Measurements from ENCODE around the gene C7orf57.

Gene C7orf57

GRCh38 chr7:48035967-48036478, 680 bp downstream of the C7orf57 start:
- Histone ChIP-seq H3K27me3 (ENCODE audit: insufficient read depth, low read length, poor library complexity) (no peaks in the 10 kb centered on the region), H3K36me3 (ENCODE audit: insufficient read depth, low read length) (no peaks in the 10 kb centered on the region), H3K9ac (ENCODE audit: low read depth, low read length) (no peak overlapping the region), H3K4me3 (ENCODE audit: low read depth in 1 of 2, low read length in 2 of 2) (no peak overlapping the region), H3K79me2 (ENCODE audit: insufficient read depth, low read length) (no peaks in the 10 kb centered on the region), H3K9me3 (ENCODE audit: insufficient read depth, low read length, severe bottlenecking) (peaks cover 3% of the 10 kb centered on the region), H3K4me1 (ENCODE audit: insufficient read depth, low read length) (no peaks in the 10 kb centered on the region), H2AFZ (ENCODE audit: low read depth, low read length) (no peak overlapping the region), H3K4me2 (ENCODE audit: insufficient read depth, low read length) (no peak overlapping the region), H3K27ac (ENCODE audit: low read length) (no peak overlapping the region), H4K20me1 (ENCODE audit: insufficient read depth, low read length) (no peaks in the 10 kb centered on the region)
- ATAC-seq (ENCODE audit: insufficient read depth, low read depth), result no peak
- TF ChIP-seq CTCF (IDR thresholded peaks at IDR 0.05; ENCODE audit: borderline replicate concordance, extremely low read depth, low read length, poor library complexity, severe bottlenecking) (no peak), EZH2 (IDR thresholded peaks at IDR 0.05; ENCODE audit: borderline replicate concordance, low read depth, low read length, severe bottlenecking) (no peak)
- DNase-seq, result no peak

GRCh38 chr7:48038815-48039506, 3.6 kb downstream of the C7orf57 start:
- H3K9ac ChIP-seq (ENCODE audit: low read depth, low read length), result no peak overlapping the region
- DNase-seq, result no peak
- H3K79me2 ChIP-seq (ENCODE audit: insufficient read depth, low read length), result no peaks in the 10 kb centered on the region
- H3K27ac ChIP-seq (ENCODE audit: low read length), result no peak overlapping the region
- ATAC-seq (ENCODE audit: insufficient read depth, low read depth), result no peak
- no peak for TF ChIP-seq CTCF (IDR thresholded peaks at IDR 0.05; ENCODE audit: borderline replicate concordance, extremely low read depth, low read length, poor library complexity, severe bottlenecking)
- TF ChIP-seq EZH2 (IDR thresholded peaks at IDR 0.05; ENCODE audit: borderline replicate concordance, low read depth, low read length, severe bottlenecking), result no peak
- H3K9me3 ChIP-seq (ENCODE audit: insufficient read depth, low read length, severe bottlenecking), result peaks cover 3% of the 10 kb centered on the region
- H3K27me3 ChIP-seq (ENCODE audit: insufficient read depth, low read length, poor library complexity), result no peaks in the 10 kb centered on the region
- H3K4me3 ChIP-seq (ENCODE audit: low read depth in 1 of 2, low read length in 2 of 2), result no peak overlapping the region
- no peak overlapping the region for H3K4me2 ChIP-seq (ENCODE audit: insufficient read depth, low read length)
- H3K36me3 ChIP-seq (ENCODE audit: insufficient read depth, low read length), result no peaks in the 10 kb centered on the region
- H4K20me1 ChIP-seq (ENCODE audit: insufficient read depth, low read length), result no peaks in the 10 kb centered on the region
- H2AFZ ChIP-seq (ENCODE audit: low read depth, low read length), result no peak overlapping the region
- no peaks in the 10 kb centered on the region for H3K4me1 ChIP-seq (ENCODE audit: insufficient read depth, low read length)

GRCh38 chr7:48040944-48041652, 5.8 kb downstream of the C7orf57 start:
- DNase-seq (no peak), ATAC-seq (ENCODE audit: insufficient read depth, low read depth) (no peak)
- H3K9me3 ChIP-seq (ENCODE audit: insufficient read depth, low read length, severe bottlenecking), result peaks cover 1% of the 10 kb centered on the region
- no peaks in the 10 kb centered on the region for H3K4me1 ChIP-seq (ENCODE audit: insufficient read depth, low read length)
- no peak overlapping the region for H3K9ac ChIP-seq (ENCODE audit: low read depth, low read length)
- no peaks in the 10 kb centered on the region for H3K27me3 ChIP-seq (ENCODE audit: insufficient read depth, low read length, poor library complexity)
- no peak overlapping the region for H3K4me3 ChIP-seq (ENCODE audit: low read depth in 1 of 2, low read length in 2 of 2)
- H3K4me2 ChIP-seq (ENCODE audit: insufficient read depth, low read length), result no peak overlapping the region
- H3K79me2 ChIP-seq (ENCODE audit: insufficient read depth, low read length), result no peaks in the 10 kb centered on the region
- H4K20me1 ChIP-seq (ENCODE audit: insufficient read depth, low read length), result no peaks in the 10 kb centered on the region
- H3K36me3 ChIP-seq (ENCODE audit: insufficient read depth, low read length), result no peaks in the 10 kb centered on the region
- H2AFZ ChIP-seq (ENCODE audit: low read depth, low read length), result no peak overlapping the region
- no peak overlapping the region for H3K27ac ChIP-seq (ENCODE audit: low read length)
- TF ChIP-seq CTCF (IDR thresholded peaks at IDR 0.05; ENCODE audit: borderline replicate concordance, extremely low read depth, low read length, poor library complexity, severe bottlenecking) (no peak), EZH2 (IDR thresholded peaks at IDR 0.05; ENCODE audit: borderline replicate concordance, low read depth, low read length, severe bottlenecking) (no peak)

Measured in DND-41 (cell line).